Gastrocnemius medialis (tissue), 4 donors: ENCODE results near the gene KIAA1614. TPM values are rescaled to one million over a fixed set of nuclear protein-coding genes. Genes with fewer than 3 reads are reported as not detected.

Experiments used
- ATAC-seq, 2 donors: fragments of 150-250 bp; one replicate each; pipeline ENCODE4 v1.9.1; 2016
- DNase-seq, 2 donors: peaks; one replicate each; pipeline ENCODE4 v3.0.0-alpha.2; 2019
- H3K27ac ChIP-seq, 4 donors: fragments of 200-600 bp; sonication (generic); 1 replicate in 1 of 4; 2 replicates in 3 of 4; pipeline ENCODE4 v1.5.1; 2016 to 2018; ENCODE audit warnings: mild to moderate bottlenecking in 2 of 4, moderate library complexity in 1 of 4
- H3K27me3 ChIP-seq, 3 donors: fragments of 200-600 bp; sonication (generic) in 2 of 3; 1 replicate in 1 of 3; 2 replicates in 2 of 3; pipeline versions ENCODE4 v1.5.1 to v1.6.0; 2016 to 2019; ENCODE audit warnings: mild to moderate bottlenecking in 1 of 3, moderate library complexity in 1 of 3
- H3K36me3 ChIP-seq, 2 donors: fragments of 200-600 bp; sonication (generic) in 1 of 2; one replicate each; pipeline ENCODE4 v1.5.1; 2017 to 2018
- H3K4me1 ChIP-seq, 2 donors: fragments of 200-600 bp; sonication (generic) in 1 of 2; one replicate each; pipeline ENCODE4 v1.5.1; 2016 to 2017; ENCODE audit warnings: mild to moderate bottlenecking in 2 of 2
- H3K4me3 ChIP-seq, 4 donors: fragments of 200-600 bp; sonication (generic) in 3 of 4; 1 replicate in 1 of 4; 2 replicates in 3 of 4; pipeline ENCODE4 v1.5.1; 2016 to 2019; ENCODE audit warnings: mild to moderate bottlenecking in 2 of 4
- H3K9me3 ChIP-seq, 3 donors: fragments of 200-600 bp; sonication (generic) in 2 of 3; 1 replicate in 1 of 3; 2 replicates in 2 of 3; pipeline ENCODE4 v1.5.1; 2016 to 2019
- POLR2A ChIP-seq, 2 donors: fragments of 450-650 bp; IDR thresholded peaks; one replicate each; pipeline ENCODE4 v1.6.1; 2017; ENCODE audit warnings: antibody characterized with exemption in 2 of 2, mild to moderate bottlenecking in 2 of 2, moderate library complexity in 2 of 2
- in situ Hi-C, 4 donors: fragments of 200-750 bp; cut with MboI; loops; one replicate each; pipeline versions ENCODE4 v1.15.0 to v1.8.0; 2017; ENCODE audit warnings: low sequenced_read_pairs in 4 of 4
- intact Hi-C: fragments of 100-400 bp; cut with DNase I; formaldehyde crosslinking; loops from one replicate; pipeline ENCODE4 v1.15.1; 2023; ENCODE audit warnings: low total_unique reads
- total RNA-seq, 4 donors: library from RNA; depleted of rRNA; stranded (reverse); fragments of >200 nt; gene quantifications; one replicate each; pipeline versions ENCODE4 v1.1.0 to v1.2.3, GENCODE V29; 2016
- TF ChIP-seq, protein P1 (sequence below), 5 experiments: fragments of 450-650 bp in 3 of 5; fragments of 200-600 bp in 2 of 5; sonication (generic) in 2 of 5; IDR thresholded peaks in 4 of 5; conservative IDR thresholded peaks in 1 of 5; 1 replicate in 4 of 5; 2 replicates in 1 of 5; pipeline ENCODE4 v1.5.1; 2016 to 2019; ENCODE audit warnings: antibody characterized with exemption in 5 of 5, mild to moderate bottlenecking in 3 of 5, moderate library complexity in 3 of 5

KIAA1614 gene
- total RNA-seq, 4 donors from 2014 or later: 0.51 to 3.3 (median 1.3) TPM

GRCh38 chr1:180932378-180932777, 19.7 kb downstream of the KIAA1614 start:
- TF ChIP-seq, protein P1, sequence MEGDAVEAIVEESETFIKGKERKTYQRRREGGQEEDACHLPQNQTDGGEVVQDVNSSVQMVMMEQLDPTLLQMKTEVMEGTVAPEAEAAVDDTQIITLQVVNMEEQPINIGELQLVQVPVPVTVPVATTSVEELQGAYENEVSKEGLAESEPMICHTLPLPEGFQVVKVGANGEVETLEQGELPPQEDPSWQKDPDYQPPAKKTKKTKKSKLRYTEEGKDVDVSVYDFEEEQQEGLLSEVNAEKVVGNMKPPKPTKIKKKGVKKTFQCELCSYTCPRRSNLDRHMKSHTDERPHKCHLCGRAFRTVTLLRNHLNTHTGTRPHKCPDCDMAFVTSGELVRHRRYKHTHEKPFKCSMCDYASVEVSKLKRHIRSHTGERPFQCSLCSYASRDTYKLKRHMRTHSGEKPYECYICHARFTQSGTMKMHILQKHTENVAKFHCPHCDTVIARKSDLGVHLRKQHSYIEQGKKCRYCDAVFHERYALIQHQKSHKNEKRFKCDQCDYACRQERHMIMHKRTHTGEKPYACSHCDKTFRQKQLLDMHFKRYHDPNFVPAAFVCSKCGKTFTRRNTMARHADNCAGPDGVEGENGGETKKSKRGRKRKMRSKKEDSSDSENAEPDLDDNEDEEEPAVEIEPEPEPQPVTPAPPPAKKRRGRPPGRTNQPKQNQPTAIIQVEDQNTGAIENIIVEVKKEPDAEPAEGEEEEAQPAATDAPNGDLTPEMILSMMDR (IDR thresholded peaks at IDR 0.05 in 4 of 5, conservative IDR thresholded peaks at IDR 0.05 in 1 of 5): no peak
- no peak for TF ChIP-seq POLR2A (IDR thresholded peaks at IDR 0.05)
- Histone ChIP-seq H3K4me3 (no peak overlapping the region), H3K27me3 (no peaks in the 10 kb centered on the region), H3K4me1 (peaks cover 4 to 5% of the 10 kb centered on the region in 2 donors), H3K36me3 (no peaks in the 10 kb centered on the region), H3K9me3 (no peaks in the 10 kb centered on the region), H3K27ac (no peak overlapping the region)
- ATAC-seq (no peak), DNase-seq (no peak)
- intact Hi-C loops (no loop called here), in situ Hi-C loops (no loop called here)

- Histone ChIP-seq H3K4me3 (no peak overlapping the region), H3K36me3 (no peaks in the 10 kb centered on the region), H3K27ac (no peak overlapping the region), H3K4me1 (no peaks in the 10 kb centered on the region), H3K9me3 (no peaks in the 10 kb centered on the region), H3K27me3 (no peaks in the 10 kb centered on the region)
- intact Hi-C loops: no loop called here
- in situ Hi-C loops: no loop called here
- ATAC-seq (no peak), DNase-seq (no peak)
- TF ChIP-seq POLR2A (IDR thresholded peaks at IDR 0.05): no peak
- TF ChIP-seq, protein P1 (IDR thresholded peaks at IDR 0.05 in 4 of 5, conservative IDR thresholded peaks at IDR 0.05 in 1 of 5): no peak
These were observed 20.4 kb downstream of the KIAA1614 start for GRCh38 chr1:180933141-180933540.

GRCh38 chr1:180934563-180934962, 21.9 kb downstream of the KIAA1614 start:
- no peak for ATAC-seq
- no peaks in the 10 kb centered on the region for H3K36me3 ChIP-seq

GRCh38 chr1:180935326-180936109, 22.8 kb downstream of the KIAA1614 start:
- DNase-seq: no peak
- Histone ChIP-seq H3K4me1 (no peaks in the 10 kb centered on the region), H3K27me3 (no peaks in the 10 kb centered on the region), H3K27ac (no peak overlapping the region), H3K36me3 (no peaks in the 10 kb centered on the region), H3K9me3 (no peaks in the 10 kb centered on the region), H3K4me3 (no peak overlapping the region)
- TF ChIP-seq POLR2A (IDR thresholded peaks at IDR 0.05): no peak
- TF ChIP-seq, protein P1 (IDR thresholded peaks at IDR 0.05 in 4 of 5, conservative IDR thresholded peaks at IDR 0.05 in 1 of 5): no peak
- in situ Hi-C loops (no loop called here), intact Hi-C loops (no loop called here)
- ATAC-seq: no peak

More at GRCh38 chr1:180934563-180934962, 21.9 kb downstream of the KIAA1614 start:
- H3K4me3 ChIP-seq: no peak overlapping the region
- TF ChIP-seq, protein P1 (IDR thresholded peaks at IDR 0.05 in 4 of 5, conservative IDR thresholded peaks at IDR 0.05 in 1 of 5): no peak
- TF ChIP-seq POLR2A (IDR thresholded peaks at IDR 0.05): no peak
- H3K27me3 ChIP-seq: no peaks in the 10 kb centered on the region
- H3K4me1 ChIP-seq: no peaks in the 10 kb centered on the region
- no peak overlapping the region for H3K27ac ChIP-seq
- no peak for DNase-seq
- in situ Hi-C loops (no loop called here), intact Hi-C loops (no loop called here)
- no peaks in the 10 kb centered on the region for H3K9me3 ChIP-seq
